Measurements from ENCODE around the gene FABP1.

FABP1 gene

DNA sequence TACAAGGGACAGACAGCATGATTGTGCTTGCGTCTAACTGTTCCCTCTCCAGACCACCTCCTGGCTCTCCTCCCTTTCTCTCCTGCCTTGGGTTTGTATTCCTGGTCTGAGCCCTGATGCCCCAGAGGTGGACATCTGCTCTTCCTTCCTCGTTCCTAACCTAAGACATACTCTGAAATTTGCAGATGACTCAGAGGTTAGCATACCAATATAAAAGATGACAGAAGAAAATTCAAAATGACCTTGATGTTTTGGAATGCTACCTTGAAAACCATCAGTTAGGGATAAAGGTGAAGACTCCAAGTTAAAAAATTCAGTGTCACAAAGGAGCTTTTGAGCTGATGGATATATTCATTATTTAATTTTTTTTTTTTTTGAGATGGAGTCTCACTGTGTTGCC, 47.3 kb downstream of the FABP1 start:
- no peaks in the 10 kb centered on the region for H3K36me3 ChIP-seq (ENCODE audit: insufficient read depth, low read length)
- no peak overlapping the region for H3K4me3 ChIP-seq (ENCODE audit: low read depth in 1 of 2, low read length in 2 of 2)
- no peaks in the 10 kb centered on the region for H3K4me1 ChIP-seq (ENCODE audit: insufficient read depth, low read length)
- no peaks in the 10 kb centered on the region for H3K79me2 ChIP-seq (ENCODE audit: insufficient read depth, low read length)
- H4K20me1 ChIP-seq (ENCODE audit: insufficient read depth, low read length), result no peaks in the 10 kb centered on the region
- no peaks in the 10 kb centered on the region for H3K27me3 ChIP-seq (ENCODE audit: insufficient read depth, low read length, poor library complexity)
- H3K9me3 ChIP-seq (ENCODE audit: insufficient read depth, low read length, severe bottlenecking), result no peaks in the 10 kb centered on the region
- DNase-seq (no peak), ATAC-seq (ENCODE audit: insufficient read depth, low read depth) (no peak)
- no peak overlapping the region for H3K9ac ChIP-seq (ENCODE audit: low read depth, low read length)
- TF ChIP-seq, protein P1, sequence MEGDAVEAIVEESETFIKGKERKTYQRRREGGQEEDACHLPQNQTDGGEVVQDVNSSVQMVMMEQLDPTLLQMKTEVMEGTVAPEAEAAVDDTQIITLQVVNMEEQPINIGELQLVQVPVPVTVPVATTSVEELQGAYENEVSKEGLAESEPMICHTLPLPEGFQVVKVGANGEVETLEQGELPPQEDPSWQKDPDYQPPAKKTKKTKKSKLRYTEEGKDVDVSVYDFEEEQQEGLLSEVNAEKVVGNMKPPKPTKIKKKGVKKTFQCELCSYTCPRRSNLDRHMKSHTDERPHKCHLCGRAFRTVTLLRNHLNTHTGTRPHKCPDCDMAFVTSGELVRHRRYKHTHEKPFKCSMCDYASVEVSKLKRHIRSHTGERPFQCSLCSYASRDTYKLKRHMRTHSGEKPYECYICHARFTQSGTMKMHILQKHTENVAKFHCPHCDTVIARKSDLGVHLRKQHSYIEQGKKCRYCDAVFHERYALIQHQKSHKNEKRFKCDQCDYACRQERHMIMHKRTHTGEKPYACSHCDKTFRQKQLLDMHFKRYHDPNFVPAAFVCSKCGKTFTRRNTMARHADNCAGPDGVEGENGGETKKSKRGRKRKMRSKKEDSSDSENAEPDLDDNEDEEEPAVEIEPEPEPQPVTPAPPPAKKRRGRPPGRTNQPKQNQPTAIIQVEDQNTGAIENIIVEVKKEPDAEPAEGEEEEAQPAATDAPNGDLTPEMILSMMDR (IDR thresholded peaks at IDR 0.05; ENCODE audit: borderline replicate concordance, extremely low read depth, low read length, poor library complexity, severe bottlenecking), result no peak
- TF ChIP-seq EZH2 (IDR thresholded peaks at IDR 0.05; ENCODE audit: borderline replicate concordance, low read depth, low read length, severe bottlenecking), result no peak
- H2AFZ ChIP-seq (ENCODE audit: low read depth, low read length), result no peak overlapping the region
- H3K27ac ChIP-seq (ENCODE audit: low read length), result no peak overlapping the region
- H3K4me2 ChIP-seq (ENCODE audit: insufficient read depth, low read length), result no peak overlapping the region

DNA sequence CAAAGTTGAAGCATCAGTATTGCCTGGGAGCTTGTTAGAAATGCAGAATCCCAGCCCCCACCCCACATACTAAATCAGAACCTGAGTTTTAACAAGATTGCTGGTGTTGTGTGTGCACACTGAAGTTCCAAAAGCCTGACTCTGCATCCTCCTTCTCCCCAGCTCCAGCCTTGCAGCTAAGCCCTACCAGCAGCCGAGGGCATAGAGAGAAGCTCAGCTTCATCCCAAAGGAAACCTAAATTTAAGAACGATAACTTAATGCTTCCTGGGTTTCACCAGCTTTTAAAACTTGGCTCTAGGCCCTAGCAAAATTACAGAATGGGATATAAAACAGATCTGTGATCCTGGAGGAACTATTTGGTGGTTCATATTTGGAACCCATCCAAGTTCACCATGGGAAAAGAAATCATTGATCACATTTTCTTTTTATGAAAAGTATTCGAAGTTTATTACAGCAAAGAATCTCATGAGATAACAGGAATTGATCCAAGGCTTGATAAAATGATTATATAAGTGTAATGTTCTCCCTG, 49.2 kb downstream of the FABP1 start:
- no peak for ATAC-seq (ENCODE audit: insufficient read depth, low read depth)
- no peak for TF ChIP-seq EZH2 (IDR thresholded peaks at IDR 0.05; ENCODE audit: borderline replicate concordance, low read depth, low read length, severe bottlenecking)
- TF ChIP-seq, protein P1 (IDR thresholded peaks at IDR 0.05; ENCODE audit: borderline replicate concordance, extremely low read depth, low read length, poor library complexity, severe bottlenecking), result no peak
- Histone ChIP-seq H3K4me2 (ENCODE audit: insufficient read depth, low read length) (no peak overlapping the region), H3K27me3 (ENCODE audit: insufficient read depth, low read length, poor library complexity) (no peaks in the 10 kb centered on the region), H3K9me3 (ENCODE audit: insufficient read depth, low read length, severe bottlenecking) (no peaks in the 10 kb centered on the region), H3K4me1 (ENCODE audit: insufficient read depth, low read length) (no peaks in the 10 kb centered on the region), H2AFZ (ENCODE audit: low read depth, low read length) (no peak overlapping the region), H3K9ac (ENCODE audit: low read depth, low read length) (no peak overlapping the region), H4K20me1 (ENCODE audit: insufficient read depth, low read length) (no peaks in the 10 kb centered on the region), H3K27ac (ENCODE audit: low read length) (no peak overlapping the region), H3K4me3 (ENCODE audit: low read depth in 1 of 2, low read length in 2 of 2) (no peak overlapping the region), H3K79me2 (ENCODE audit: insufficient read depth, low read length) (no peaks in the 10 kb centered on the region), H3K36me3 (ENCODE audit: insufficient read depth, low read length) (no peaks in the 10 kb centered on the region)
- DNase-seq, result no peak

DNA sequence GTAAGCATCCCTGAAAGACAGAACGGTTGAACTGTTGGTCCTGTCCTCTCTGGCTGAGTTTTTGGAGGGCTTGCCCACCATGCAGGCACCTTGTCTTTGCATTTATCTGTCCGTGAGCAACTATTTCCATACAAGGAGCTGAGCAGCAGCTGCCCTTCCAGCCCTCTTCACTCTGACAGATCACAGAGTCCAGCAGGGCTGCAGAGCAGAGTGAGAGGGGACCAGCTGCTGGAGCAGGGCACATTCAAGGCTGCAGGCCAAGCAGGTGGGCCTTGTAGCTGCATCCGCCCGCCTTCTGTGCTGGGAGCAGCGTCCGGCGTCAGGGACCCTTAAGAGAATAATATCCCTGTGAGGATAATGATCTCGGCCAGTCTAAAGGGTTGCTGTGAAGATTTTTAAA, 50.8 kb downstream of the FABP1 start:
- H3K36me3 ChIP-seq (ENCODE audit: insufficient read depth, low read length), result no peaks in the 10 kb centered on the region
- DNase-seq (no peak), ATAC-seq (ENCODE audit: insufficient read depth, low read depth) (no peak)
- H3K4me3 ChIP-seq (ENCODE audit: low read depth in 1 of 2, low read length in 2 of 2), result no peak overlapping the region
- no peaks in the 10 kb centered on the region for H3K79me2 ChIP-seq (ENCODE audit: insufficient read depth, low read length)
- no peak overlapping the region for H3K27ac ChIP-seq (ENCODE audit: low read length)
- no peak overlapping the region for H3K9ac ChIP-seq (ENCODE audit: low read depth, low read length)
- H2AFZ ChIP-seq (ENCODE audit: low read depth, low read length), result no peak overlapping the region
- H3K9me3 ChIP-seq (ENCODE audit: insufficient read depth, low read length, severe bottlenecking), result no peaks in the 10 kb centered on the region
- no peak overlapping the region for H3K4me2 ChIP-seq (ENCODE audit: insufficient read depth, low read length)
- no peaks in the 10 kb centered on the region for H3K27me3 ChIP-seq (ENCODE audit: insufficient read depth, low read length, poor library complexity)
- H3K4me1 ChIP-seq (ENCODE audit: insufficient read depth, low read length), result no peaks in the 10 kb centered on the region
- TF ChIP-seq EZH2 (IDR thresholded peaks at IDR 0.05; ENCODE audit: borderline replicate concordance, low read depth, low read length, severe bottlenecking), result no peak
- TF ChIP-seq, protein P1 (IDR thresholded peaks at IDR 0.05; ENCODE audit: borderline replicate concordance, extremely low read depth, low read length, poor library complexity, severe bottlenecking), result no peak
- H4K20me1 ChIP-seq (ENCODE audit: insufficient read depth, low read length), result no peaks in the 10 kb centered on the region

DNA sequence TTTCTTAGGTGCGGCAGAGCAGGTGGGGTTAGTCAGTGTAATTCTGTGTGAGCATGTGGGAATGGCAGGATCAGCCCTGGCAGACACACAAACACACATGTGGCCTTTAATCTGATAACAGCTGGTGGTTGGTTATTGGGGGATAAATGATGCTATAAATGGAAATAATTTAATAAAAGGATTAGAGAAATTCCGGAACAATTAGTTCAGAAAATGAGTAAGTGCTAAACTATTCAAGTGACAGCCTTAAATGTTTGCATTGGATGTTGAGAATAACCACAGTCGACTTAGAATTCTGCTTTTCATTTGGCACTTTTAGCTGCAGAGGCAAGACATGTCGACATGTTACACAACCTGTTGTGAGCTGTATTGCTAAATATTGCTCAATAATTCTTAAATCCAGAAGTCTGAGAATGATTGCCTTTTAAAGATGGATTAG, 53.0 kb downstream of the FABP1 start:
- Histone ChIP-seq H3K4me3 (ENCODE audit: low read depth in 1 of 2, low read length in 2 of 2) (no peak overlapping the region), H3K9me3 (ENCODE audit: insufficient read depth, low read length, severe bottlenecking) (no peaks in the 10 kb centered on the region), H2AFZ (ENCODE audit: low read depth, low read length) (no peak overlapping the region), H3K4me1 (ENCODE audit: insufficient read depth, low read length) (no peaks in the 10 kb centered on the region), H3K9ac (ENCODE audit: low read depth, low read length) (no peak overlapping the region), H4K20me1 (ENCODE audit: insufficient read depth, low read length) (no peaks in the 10 kb centered on the region), H3K27ac (ENCODE audit: low read length) (no peak overlapping the region), H3K79me2 (ENCODE audit: insufficient read depth, low read length) (no peaks in the 10 kb centered on the region), H3K27me3 (ENCODE audit: insufficient read depth, low read length, poor library complexity) (no peaks in the 10 kb centered on the region), H3K36me3 (ENCODE audit: insufficient read depth, low read length) (no peaks in the 10 kb centered on the region), H3K4me2 (ENCODE audit: insufficient read depth, low read length) (no peak overlapping the region)
- no peak for ATAC-seq (ENCODE audit: insufficient read depth, low read depth)
- DNase-seq, result no peak
- no peak for TF ChIP-seq EZH2 (IDR thresholded peaks at IDR 0.05; ENCODE audit: borderline replicate concordance, low read depth, low read length, severe bottlenecking)
- TF ChIP-seq, protein P1 (IDR thresholded peaks at IDR 0.05; ENCODE audit: borderline replicate concordance, extremely low read depth, low read length, poor library complexity, severe bottlenecking), result no peak
